Measurements from ENCODE around the gene PDE7B. TPM values are rescaled to one million over a fixed set of nuclear protein-coding genes. Genes with fewer than 3 reads are reported as not detected.

Gene PDE7B
- total and polyA plus RNA-seq, 2 of the 8 experiments (the other 6 are each of a cell fraction or from before 2014, with no cell fraction given): not detected

GRCh38 chr6:136125585-136125984 is 274.1 kb downstream of the PDE7B start:
- Histone ChIP-seq H2BK5ac (ENCODE audit: low read depth, low read length) (no peak overlapping the region), H2BK12ac (ENCODE audit: low read depth, low read length) (no peak overlapping the region), H3K27ac (ENCODE audit: low read depth, low read length) (no peak overlapping the region), H3K4me3 (ENCODE audit: extremely low read depth in 1 of 4, insufficient read depth in 2 of 4, low read depth in 3 of 4, low read length in 4 of 4) (no peak overlapping the region), H2BK15ac (ENCODE audit: low read length) (no peak overlapping the region), H3K27me3 (replicated peaks in 1 of 4; ENCODE audit: control insufficient read depth in 3 of 4, extremely low read depth in 1 of 4, insufficient read depth in 3 of 4, low read length in 3 of 4) (no peaks in the 10 kb centered on the region; a peak in 1 of 7 replicates), H3K36me3 (ENCODE audit: control insufficient read depth in 2 of 4, insufficient read depth in 4 of 4, low read length in 3 of 4) (no peaks in the 10 kb centered on the region), H4K5ac (ENCODE audit: insufficient read length, low read depth, low read length) (no peak overlapping the region), H3K23ac (ENCODE audit: insufficient read length) (no peak overlapping the region), H3K18ac (ENCODE audit: extremely low read depth, low read length) (no peak overlapping the region), H2AFZ (ENCODE audit: low read length) (no peak overlapping the region), H2BK120ac (replicated peaks; ENCODE audit: low read depth, low read length) (no peak overlapping the region), H3K4me2 (ENCODE audit: insufficient read depth in 1 of 2, low read depth in 2 of 2, low read length in 2 of 2) (no peak overlapping the region), H4K8ac (ENCODE audit: extremely low read depth, insufficient read depth, low read length) (no peak overlapping the region), H3K79me1 (ENCODE audit: low read depth, low read length) (no peaks in the 10 kb centered on the region), H3K79me2 (ENCODE audit: control insufficient read depth in 1 of 2, insufficient read depth in 2 of 2, low read length in 2 of 2) (no peaks in the 10 kb centered on the region), H3K23me2 (ENCODE audit: low read depth, low read length) (no peaks in the 10 kb centered on the region; the same call in 1 of the 2 replicates), H3K9me3 (ENCODE audit: insufficient read depth in 2 of 2, low read depth in 1 of 2, low read length in 1 of 2) (no peaks in the 10 kb centered on the region), H3K4me1 (replicated peaks in 1 of 4; ENCODE audit: control insufficient read depth in 3 of 4, insufficient read depth in 4 of 4, low read length in 3 of 4) (no peaks in the 10 kb centered on the region), H2BK20ac (ENCODE audit: low read length) (no peak overlapping the region), H3K56ac (replicated peaks; ENCODE audit: insufficient read length, low read depth, low read length) (no peak overlapping the region), H4K91ac (replicated peaks; ENCODE audit: insufficient read length, low read length) (no peak overlapping the region), H4K20me1 (replicated peaks in 1 of 2; ENCODE audit: control insufficient read depth in 1 of 2, insufficient read depth in 2 of 2, low read length in 2 of 2) (no peaks in the 10 kb centered on the region), H3K9ac (replicated peaks in 1 of 4; ENCODE audit: extremely low read depth in 1 of 4, low read depth in 3 of 4, low read length in 3 of 4) (no peak overlapping the region), H2AK5ac (ENCODE audit: low read depth, low read length) (no peak overlapping the region), H3K4ac (replicated peaks; ENCODE audit: insufficient read length, low read depth, low read length) (no peak overlapping the region), H3K14ac (ENCODE audit: insufficient read length) (no peak overlapping the region)
- no peak for DNase-seq (ENCODE audit: low read depth in 1 of 2, low spot score in 2 of 2)
- 92% methylated on average over 2 of the region's 2 CpGs; no CpG with 5 or more reads in 1 of the 2 experiments for WGBS, 2 experiments (ENCODE audit: extremely low coverage in 1 of 2, insufficient coverage in 1 of 2, insufficient read length in 1 of 2, insufficient replicate concordance in 2 of 2, low coverage in 1 of 2, low lambda C conversion rate in 2 of 2, missing lambda C conversion rate in 1 of 2)
- no peak for FAIRE-seq
- POLR2A ChIA-PET (ENCODE audit: partially characterized antibody): no interaction called here
- no peak for TF ChIP-seq POLR2A (IDR thresholded peaks at IDR 0.05; ENCODE audit: control extremely low read depth in 1 of 2, low read depth in 2 of 2, low read length in 2 of 2)
- no peak for TF ChIP-seq RXRA (IDR thresholded peaks at IDR 0.05; ENCODE audit: insufficient read depth, low read depth, low read length)
- no peak for TF ChIP-seq POU5F1 (IDR thresholded peaks at IDR 0.05; ENCODE audit: low read depth, low read length)
- TF ChIP-seq SAP30 (IDR thresholded peaks at IDR 0.05; ENCODE audit: insufficient read depth, insufficient replicate concordance, low read length): no peak
- CTCF ChIA-PET (ENCODE audit: partially characterized antibody): interaction anchor here (0.6 kb wide), 1 partner anchor 12 kb away, joined by 4 read pairs; no protein-coding TSS in a partner anchor

Data from H1 (cell line).